ENCODE data around the gene IDH3G. TPM values are rescaled to one million over a fixed set of nuclear protein-coding genes. Genes with fewer than 3 reads are reported as not detected.
A peak's percentile ranks its signal among the peaks of the same experiment; 100 is the strongest.
"Not testable (repeated sequence)": the region's sequence is repeated elsewhere in the genome, so short reads cannot be mapped to it uniquely, and the experiment has no call there.

The IDH3G gene
- total RNA-seq, 2 experiments from 2014 or later = 45.9 to 51.5 TPM

GRCh38 chrX:153765138-153766079, 28.8 kb downstream of the IDH3G start:
- H3K36me3 Mint-ChIP-seq = no peaks in the 10 kb centered on the region
- ChIA-PET CTCF (interaction anchor here (0.5 to 1.1 kb wide), 2 partner anchors 29 to 160 kb away, joined by 3 to 6 read pairs; partner anchors contain the start of genes IDH3G and SSR4), POLR2A (interaction anchor here (1.4 kb wide), 1 partner anchor 181 kb away, joined by 3 read pairs; no protein-coding TSS in a partner anchor)
- no peaks in the 10 kb centered on the region for H3K27me3 Mint-ChIP-seq
- no peak for DNase-seq
- H3K4me1 Mint-ChIP-seq (ENCODE audit: low read depth) = peaks cover 9% of the 10 kb centered on the region
- no peaks in the 10 kb centered on the region for H3K9me3 Mint-ChIP-seq
- intact Hi-C loops (cut with micrococcal nuclease) = no loop called here
- H3K27ac Mint-ChIP-seq = no peak overlapping the region
- no peak overlapping the region for H3K4me3 Mint-ChIP-seq

- ChIA-PET POLR2A (interaction anchor here (1.4 kb wide), 1 partner anchor 182 kb away, joined by 3 read pairs; no protein-coding TSS in a partner anchor), CTCF (interaction anchor here (0.7 to 2.1 kb wide), 3 partner anchors 160 to 203 kb away, joined by 3 to 24 read pairs (median 6); no protein-coding TSS in a partner anchor)
- H3K4me3 Mint-ChIP-seq = no peak overlapping the region
- no peak for DNase-seq
- H3K36me3 Mint-ChIP-seq = no peaks in the 10 kb centered on the region
- no peak overlapping the region for H3K27ac Mint-ChIP-seq
- peaks cover 9% of the 10 kb centered on the region for H3K4me1 Mint-ChIP-seq (ENCODE audit: low read depth)
- H3K27me3 Mint-ChIP-seq = no peaks in the 10 kb centered on the region
- H3K9me3 Mint-ChIP-seq = no peaks in the 10 kb centered on the region
- intact Hi-C loops (cut with micrococcal nuclease) = loop anchor here (1.0 kb wide), 2 partner anchors 120 to 183 kb away; no protein-coding TSS in a partner anchor
Observed at GRCh38 chrX:153764786-153765137, 29.4 kb downstream of the IDH3G start.

DNA sequence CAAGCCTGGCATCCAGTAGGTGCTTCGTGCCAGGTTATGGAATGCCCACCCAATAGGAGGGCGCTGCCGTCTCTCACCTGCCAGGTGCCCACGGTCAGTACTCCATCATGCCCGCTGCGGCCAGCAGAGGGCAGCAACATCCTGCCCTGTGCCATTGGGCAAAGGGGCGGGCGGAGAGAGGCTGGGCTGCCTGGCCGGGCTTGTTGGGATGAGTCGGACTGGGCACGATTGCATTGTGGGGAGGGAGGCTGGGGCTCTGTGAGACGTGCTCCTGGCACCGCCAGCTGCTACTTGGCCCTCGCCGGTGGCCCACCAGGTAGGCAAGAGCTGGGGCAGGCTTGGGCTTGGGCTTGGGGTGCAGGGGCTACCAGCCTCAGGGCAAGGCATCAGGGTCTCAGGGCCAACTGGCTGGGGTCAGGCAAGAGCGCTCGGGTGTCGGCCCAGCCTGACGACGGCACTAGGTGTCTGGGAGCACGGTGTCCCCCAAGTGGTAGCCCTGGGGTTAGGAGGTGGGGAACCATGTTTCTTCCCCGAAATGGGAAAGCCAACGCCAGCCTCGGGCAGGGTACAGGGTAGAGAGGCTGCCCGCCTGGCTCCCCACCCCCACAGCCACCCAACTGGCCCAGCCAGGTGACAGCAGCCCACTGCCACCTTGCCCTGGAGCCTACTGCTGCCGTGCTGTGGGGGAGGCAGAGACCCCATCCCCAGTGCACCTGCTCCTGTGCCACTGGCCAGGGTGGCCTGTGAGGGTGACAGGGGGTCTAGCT, 30.0 kb downstream of the IDH3G start, which contains the start of gene PLXNB3:
PLXNB3 (plus strand) TSS at position 261 of the 767 bp plus-strand sequence. CDS start 1,287 bp downstream, outside the sequence.
- Mint-ChIP-seq H3K27me3 (no peaks in the 10 kb centered on the region), H3K4me3 (no peak within 1 kb of the TSS), H3K36me3 (no peaks in the 10 kb centered on the region), H3K4me1 (ENCODE audit: low read depth) (peaks cover 9% of the 10 kb centered on the region), H3K9me3 (no peaks in the 10 kb centered on the region), H3K27ac (no peak within 1 kb of the TSS)
- intact Hi-C loops (cut with micrococcal nuclease) = loop anchor here (1.0 kb wide), 2 partner anchors 120 to 183 kb away; no protein-coding TSS in a partner anchor
- ChIA-PET CTCF (interaction anchor here (0.7 to 2.1 kb wide), 6 partner anchors 125 to 302 kb away, joined by 3 to 24 read pairs (median 4); no protein-coding TSS in a partner anchor), POLR2A (no interaction called here)
- peak; percentile 84 for DNase-seq

DNA sequence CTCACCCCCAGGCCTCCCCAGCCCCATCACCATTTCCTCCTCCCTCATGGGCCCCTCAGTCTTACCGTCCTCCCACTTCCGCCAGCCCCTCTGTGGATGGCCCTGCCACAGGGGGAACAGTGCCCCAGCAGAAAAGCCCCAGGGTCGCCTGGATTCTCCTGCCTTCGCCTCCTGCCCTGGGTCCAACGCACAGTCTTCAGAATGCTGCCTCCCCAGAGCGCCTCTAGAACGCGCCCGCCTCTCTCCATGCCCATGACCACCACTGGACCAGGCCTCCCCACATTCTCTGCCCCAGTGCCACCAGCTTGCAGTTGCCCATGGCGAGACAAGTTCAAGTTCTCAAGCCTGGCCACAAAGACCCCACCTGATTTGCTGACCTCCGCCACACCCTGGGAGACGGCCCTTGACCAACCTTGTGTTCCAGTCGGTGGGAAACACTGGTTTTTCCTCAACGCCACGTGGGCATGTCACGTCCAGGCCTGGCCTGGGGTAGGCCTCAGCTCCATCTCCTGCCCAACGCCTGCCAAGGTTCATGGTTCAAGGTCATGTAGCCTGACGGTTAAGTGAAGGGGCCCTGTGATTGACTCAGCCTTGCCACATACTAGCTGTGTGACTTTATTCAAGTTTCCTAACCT, 30.8 kb downstream of the IDH3G start:
- H3K27me3 Mint-ChIP-seq = no peaks in the 10 kb centered on the region
- no peak overlapping the region for H3K27ac Mint-ChIP-seq
- CTCF ChIA-PET = interaction anchor here (1.0 to 2.1 kb wide), 7 partner anchors 28 to 303 kb away, joined by 3 to 24 read pairs (median 3); partner anchors contain the start of genes IDH3G and SSR4
- intact Hi-C loops (cut with micrococcal nuclease) = no loop called here
- POLR2A ChIA-PET = no interaction called here
- peaks cover 9% of the 10 kb centered on the region for H3K4me1 Mint-ChIP-seq (ENCODE audit: low read depth)
- no peak for DNase-seq
- no peak overlapping the region for H3K4me3 Mint-ChIP-seq
- no peaks in the 10 kb centered on the region for H3K9me3 Mint-ChIP-seq
- H3K36me3 Mint-ChIP-seq = no peaks in the 10 kb centered on the region

DNA sequence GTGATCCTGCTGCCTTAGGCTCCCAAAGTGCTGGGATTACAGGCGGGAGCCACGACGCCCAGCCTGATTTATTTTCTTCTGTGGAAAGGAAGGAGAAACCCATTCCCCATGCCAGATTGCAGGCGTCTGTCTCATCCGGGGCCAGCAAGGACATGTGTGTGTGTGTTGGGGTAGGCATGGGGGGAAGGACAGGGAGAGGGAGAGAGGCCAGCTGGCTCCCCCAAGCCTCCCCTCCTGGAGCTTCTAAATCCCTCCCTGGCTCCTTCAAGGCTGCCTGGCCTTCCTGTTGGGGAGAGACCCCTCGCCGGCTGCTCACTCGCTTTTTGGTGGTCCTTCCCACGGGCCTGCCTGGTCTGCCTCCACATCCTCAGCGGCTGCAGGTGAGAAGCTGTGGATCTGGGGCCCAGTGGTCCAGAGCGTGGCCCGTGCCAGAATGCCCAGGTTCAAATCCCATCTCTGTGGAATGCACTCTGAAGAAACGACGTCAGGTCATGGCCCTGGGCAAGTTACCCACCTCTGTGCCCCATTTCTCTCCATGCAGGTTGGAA, 31.5 kb downstream of the IDH3G start:
- Mint-ChIP-seq H3K9me3 (no peaks in the 10 kb centered on the region), H3K4me3 (no peak overlapping the region), H3K27me3 (no peaks in the 10 kb centered on the region), H3K36me3 (no peaks in the 10 kb centered on the region), H3K4me1 (ENCODE audit: low read depth) (peaks cover 9% of the 10 kb centered on the region), H3K27ac (no peak overlapping the region)
- CTCF ChIA-PET = interaction anchor here (1.0 to 2.1 kb wide), 5 partner anchors 27 to 191 kb away, joined by 3 to 24 read pairs (median 3); partner anchors contain the start of genes IDH3G and SSR4
- intact Hi-C loops (cut with micrococcal nuclease) = no loop called here
- POLR2A ChIA-PET = no interaction called here
- DNase-seq = no peak

DNA sequence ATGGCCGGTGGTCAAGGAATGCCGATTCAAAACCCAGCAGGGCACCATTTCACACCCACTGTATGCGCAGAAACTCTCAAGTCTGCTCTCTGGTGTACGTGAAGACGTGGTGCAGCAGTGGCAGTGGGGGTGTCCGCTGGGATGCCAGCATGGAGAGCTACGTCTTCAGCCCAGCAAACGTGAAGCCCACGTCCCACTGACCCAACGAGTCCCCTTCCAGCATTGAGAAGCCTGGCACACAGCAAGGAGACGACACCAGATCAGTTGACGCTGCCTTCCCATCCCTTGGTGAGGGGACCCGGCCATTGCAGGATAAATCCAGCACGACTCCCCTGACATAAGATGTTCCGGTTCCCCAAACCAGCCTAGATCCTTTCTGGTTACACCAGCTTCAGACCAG, 32.3 kb downstream of the IDH3G start:
- no peak overlapping the region for H3K4me3 Mint-ChIP-seq
- DNase-seq = no peak
- H3K27me3 Mint-ChIP-seq = no peaks in the 10 kb centered on the region
- CTCF ChIA-PET = no interaction called here
- no peaks in the 10 kb centered on the region for H3K36me3 Mint-ChIP-seq
- POLR2A ChIA-PET = no interaction called here
- H3K4me1 Mint-ChIP-seq (ENCODE audit: low read depth) = peaks cover 9% of the 10 kb centered on the region
- H3K9me3 Mint-ChIP-seq = no peaks in the 10 kb centered on the region
- intact Hi-C loops (cut with micrococcal nuclease) = no loop called here
- H3K27ac Mint-ChIP-seq = no peak overlapping the region

DNA sequence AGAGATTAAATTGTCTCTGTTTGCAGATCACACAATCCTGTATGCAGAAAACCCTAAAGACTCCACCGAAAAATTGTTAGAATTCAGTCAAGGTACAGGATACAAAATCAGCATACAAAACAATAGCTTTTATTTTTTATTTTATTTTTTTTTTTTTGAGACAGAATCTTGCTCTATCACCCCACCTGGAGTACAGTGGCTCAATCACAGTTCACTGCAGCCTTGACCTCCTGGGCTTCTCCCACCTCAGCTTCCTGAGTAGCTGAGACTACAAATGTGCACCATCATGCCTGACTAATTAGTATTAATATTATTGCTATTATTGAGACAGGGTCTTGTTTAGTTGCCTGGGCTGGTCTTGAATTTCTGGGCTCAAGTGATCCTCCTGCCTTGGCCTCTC, 39.0 kb downstream of the IDH3G start:
- H3K4me1 Mint-ChIP-seq (ENCODE audit: low read depth) = no peaks in the 10 kb centered on the region
- no peaks in the 10 kb centered on the region for H3K27me3 Mint-ChIP-seq
- H3K36me3 Mint-ChIP-seq = no peaks in the 10 kb centered on the region
- H3K4me3 Mint-ChIP-seq = no peak overlapping the region
- ChIA-PET CTCF (no interaction called here), POLR2A (interaction anchor here (0.6 kb wide), 1 partner anchor 190 kb away, joined by 3 read pairs; no protein-coding TSS in a partner anchor)
- no peaks in the 10 kb centered on the region for H3K9me3 Mint-ChIP-seq
- no peak for DNase-seq
- intact Hi-C loops (cut with micrococcal nuclease) = no loop called here
- H3K27ac Mint-ChIP-seq = no peak overlapping the region

DNA sequence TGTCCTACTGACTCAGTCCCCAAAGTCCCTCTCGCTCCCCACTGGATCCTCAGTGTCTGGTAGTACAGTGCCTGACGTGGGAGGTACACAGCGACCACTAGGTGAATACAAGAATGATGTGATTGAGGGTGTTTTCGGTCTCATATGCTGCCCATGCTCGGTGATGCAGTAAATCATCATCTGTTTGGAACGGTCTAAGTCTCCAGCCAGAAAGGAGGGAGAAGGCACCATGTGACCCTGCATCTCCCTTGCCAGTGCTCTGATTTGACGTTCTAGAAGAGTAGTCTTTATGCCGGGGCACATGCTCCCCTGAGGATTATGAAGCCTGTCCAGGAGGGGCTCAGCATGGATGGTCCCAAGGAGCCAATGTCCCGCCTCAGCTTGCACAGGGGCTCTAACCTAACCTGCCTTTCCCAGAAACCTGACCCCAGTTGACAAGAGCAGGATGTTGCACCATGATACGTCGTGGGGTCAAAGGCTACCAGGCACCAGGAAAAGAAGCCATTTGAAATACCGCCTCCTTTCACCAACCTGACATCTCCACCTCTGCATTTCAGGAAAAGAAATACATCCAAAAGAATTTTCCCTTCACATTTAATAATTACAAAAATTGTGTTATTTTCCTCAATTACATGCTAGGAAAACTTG, 43.9 kb downstream of the IDH3G start:
- ChIA-PET CTCF (no interaction called here), POLR2A (no interaction called here)
- no peak for DNase-seq
- Mint-ChIP-seq H3K4me1 (ENCODE audit: low read depth) (no peaks in the 10 kb centered on the region), H3K27ac (no peak overlapping the region), H3K27me3 (no peaks in the 10 kb centered on the region), H3K9me3 (no peaks in the 10 kb centered on the region), H3K36me3 (no peaks in the 10 kb centered on the region), H3K4me3 (no peak overlapping the region)
- intact Hi-C loops (cut with micrococcal nuclease) = no loop called here

DNA sequence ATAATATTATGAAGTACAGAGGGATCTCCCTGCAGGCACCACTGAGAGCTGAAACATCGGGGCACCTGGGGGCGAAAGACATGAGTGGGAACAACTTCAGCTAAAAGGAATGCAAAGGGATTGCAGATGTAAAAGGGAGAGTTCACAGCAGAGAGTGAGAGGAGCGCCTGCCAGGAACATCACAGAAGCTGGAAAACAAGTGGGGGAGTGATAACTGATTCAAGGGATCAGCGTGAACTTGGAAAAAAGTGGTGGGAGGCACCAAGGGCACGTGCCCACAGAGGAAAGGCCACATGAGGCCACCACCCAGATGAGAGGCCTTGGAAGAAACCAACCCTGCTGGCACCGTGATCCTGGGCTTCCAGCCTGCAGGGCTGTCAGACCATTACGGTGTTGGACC, 45.2 kb downstream of the IDH3G start:
- CTCF ChIA-PET; H3K36me3 Mint-ChIP-seq; H3K4me3 Mint-ChIP-seq; H3K4me1 Mint-ChIP-seq (ENCODE audit: low read depth); H3K27ac Mint-ChIP-seq; POLR2A ChIA-PET; H3K27me3 Mint-ChIP-seq; H3K9me3 Mint-ChIP-seq; intact Hi-C loops (cut with micrococcal nuclease); DNase-seq: not testable (repeated sequence)

DNA sequence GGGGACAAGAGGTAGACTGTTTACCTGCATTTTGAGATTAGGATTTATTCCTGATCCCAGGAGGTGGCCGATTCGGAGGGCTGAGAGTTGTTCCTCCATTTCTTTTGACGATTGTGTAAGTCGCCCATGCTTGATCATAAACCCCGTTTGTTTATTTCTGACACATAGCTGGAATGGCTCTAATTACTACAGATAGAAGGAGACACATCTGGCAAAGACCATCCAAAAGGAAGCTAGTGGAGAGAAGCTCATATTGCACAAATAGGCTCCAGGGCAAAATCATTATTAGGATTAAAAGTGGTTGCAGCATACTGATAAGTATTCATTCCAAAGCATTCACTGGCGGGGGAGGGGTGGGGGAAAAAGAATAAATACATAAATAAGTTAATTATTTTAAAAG, 47.2 kb downstream of the IDH3G start:
- DNase-seq; intact Hi-C loops (cut with micrococcal nuclease); H3K9me3 Mint-ChIP-seq; H3K27me3 Mint-ChIP-seq; CTCF ChIA-PET; H3K4me3 Mint-ChIP-seq; H3K27ac Mint-ChIP-seq; H3K4me1 Mint-ChIP-seq (ENCODE audit: low read depth); POLR2A ChIA-PET; H3K36me3 Mint-ChIP-seq: not testable (repeated sequence)

DNA sequence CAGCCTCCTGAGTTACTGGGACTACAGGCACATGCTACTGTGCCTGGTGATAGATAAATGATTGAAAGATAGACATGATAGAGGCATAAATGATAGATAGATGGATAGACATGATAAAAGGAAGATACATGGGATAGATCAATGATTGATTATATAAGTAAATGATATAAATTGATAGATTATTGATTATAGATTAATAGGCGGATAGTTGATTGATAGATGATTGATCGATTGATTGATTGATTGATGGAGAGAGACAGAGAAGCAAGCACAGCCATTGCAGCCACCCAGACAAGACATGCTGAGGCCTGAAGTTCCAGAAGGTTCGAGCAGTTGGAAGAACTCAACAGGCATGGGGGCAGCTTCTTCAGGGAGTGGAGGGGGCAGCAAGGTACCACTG, 47.8 kb downstream of the IDH3G start:
- Mint-ChIP-seq H3K27me3 (no peaks in the 10 kb centered on the region), H3K36me3 (no peaks in the 10 kb centered on the region), H3K27ac (no peak overlapping the region), H3K9me3 (no peaks in the 10 kb centered on the region), H3K4me3 (no peak overlapping the region), H3K4me1 (ENCODE audit: low read depth) (no peaks in the 10 kb centered on the region)
- POLR2A ChIA-PET = no interaction called here
- intact Hi-C loops (cut with micrococcal nuclease) = no loop called here
- CTCF ChIA-PET = no interaction called here
- no peak for DNase-seq

All from activated CD4-positive, alpha-beta memory T cell treated with anti-CD3 and anti-CD28 coated beads for 36 hours (primary cell).